Coronary artery (tissue), 2 donors: ENCODE data around the gene LRRC34.
A peak's percentile ranks its signal among the peaks of the same experiment; 100 is the strongest.

Experiments
- DNase-seq: peaks from one replicate; pipeline ENCODE4 v3.0.0-alpha.2; 2017; ENCODE audit warnings: low spot score
- H3K27ac ChIP-seq, 2 donors: fragments of 200-600 bp; sonication (generic); one replicate each; pipeline ENCODE4 v1.5.1; 2016 to 2019
- H3K4me3 ChIP-seq: fragments of 200-600 bp; sonication (generic); 2 replicates; pipeline ENCODE4 v1.5.1; 2016; ENCODE audit warnings: mild to moderate bottlenecking, moderate library complexity
- TF ChIP-seq, protein P1 (sequence below): fragments of 200-600 bp; sonication (generic); IDR thresholded peaks from one replicate; pipeline ENCODE4 v1.5.1; 2019; ENCODE audit warnings: antibody characterized with exemption

LRRC34 gene, protein sequence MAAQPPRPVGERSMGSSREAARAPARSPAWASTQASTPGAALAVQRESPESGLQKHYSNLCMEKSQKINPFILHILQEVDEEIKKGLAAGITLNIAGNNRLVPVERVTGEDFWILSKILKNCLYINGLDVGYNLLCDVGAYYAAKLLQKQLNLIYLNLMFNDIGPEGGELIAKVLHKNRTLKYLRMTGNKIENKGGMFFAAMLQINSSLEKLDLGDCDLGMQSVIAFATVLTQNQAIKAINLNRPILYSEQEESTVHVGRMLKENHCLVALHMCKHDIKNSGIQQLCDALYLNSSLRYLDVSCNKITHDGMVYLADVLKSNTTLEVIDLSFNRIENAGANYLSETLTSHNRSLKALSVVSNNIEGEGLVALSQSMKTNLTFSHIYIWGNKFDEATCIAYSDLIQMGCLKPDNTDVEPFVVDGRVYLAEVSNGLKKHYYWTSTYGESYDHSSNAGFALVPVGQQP

DNA sequence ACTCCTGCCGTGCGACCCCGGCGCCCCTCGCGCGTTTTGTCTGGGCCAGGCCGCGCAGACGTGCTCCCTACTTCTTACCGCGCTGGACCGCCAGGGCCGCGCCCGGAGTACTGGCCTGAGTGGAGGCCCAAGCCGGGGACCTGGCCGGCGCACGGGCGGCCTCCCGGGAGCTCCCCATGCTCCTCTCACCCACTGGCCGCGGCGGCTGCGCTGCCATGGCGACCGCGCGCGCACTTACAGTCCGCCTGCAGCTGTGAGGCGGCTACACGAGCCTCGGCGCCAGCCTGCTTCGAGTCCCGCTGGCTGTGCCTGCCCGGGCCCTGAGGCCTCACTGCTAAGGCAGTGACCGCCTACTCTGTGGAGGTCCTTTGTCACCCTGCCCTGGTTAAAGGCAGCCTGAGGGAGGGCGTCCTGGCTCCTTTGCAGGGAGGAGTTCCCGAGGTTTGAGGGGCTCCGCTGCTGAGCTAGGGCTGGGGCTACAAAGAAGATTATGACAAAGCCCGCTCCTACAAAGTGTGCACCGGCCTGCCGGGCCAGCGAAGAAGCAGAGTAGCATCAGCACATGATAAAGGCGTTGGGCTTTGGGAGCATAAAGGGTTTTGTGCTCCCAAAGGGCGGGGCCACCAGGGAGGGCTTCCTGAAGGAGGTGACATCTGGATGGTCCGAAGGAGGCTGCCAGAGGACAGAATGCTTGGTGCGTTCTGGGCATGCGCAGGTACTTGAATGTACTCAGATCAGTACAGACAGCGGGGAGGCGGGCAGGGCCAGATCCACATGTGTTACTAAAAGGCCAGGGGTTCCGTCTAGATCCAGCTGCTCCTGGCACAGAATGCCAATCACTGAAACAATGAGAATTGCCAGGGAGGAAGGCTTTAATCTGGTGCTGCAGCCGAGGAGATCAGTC is at the start of gene LRRC34, which contains the start of gene LRRIQ4:
Gene LRRC34 (minus strand): TSS at position 573 of the 904 bp plus-strand sequence. CDS start 356 bp downstream, at position 217.
Gene LRRIQ4 (plus strand): TSS at position 539 of the 904 bp plus-strand sequence. CDS start 9,052 bp downstream, outside the sequence.
- peak within 1 kb of the TSS; percentile 64 to 82 for H3K27ac ChIP-seq
- TF ChIP-seq, protein P1, sequence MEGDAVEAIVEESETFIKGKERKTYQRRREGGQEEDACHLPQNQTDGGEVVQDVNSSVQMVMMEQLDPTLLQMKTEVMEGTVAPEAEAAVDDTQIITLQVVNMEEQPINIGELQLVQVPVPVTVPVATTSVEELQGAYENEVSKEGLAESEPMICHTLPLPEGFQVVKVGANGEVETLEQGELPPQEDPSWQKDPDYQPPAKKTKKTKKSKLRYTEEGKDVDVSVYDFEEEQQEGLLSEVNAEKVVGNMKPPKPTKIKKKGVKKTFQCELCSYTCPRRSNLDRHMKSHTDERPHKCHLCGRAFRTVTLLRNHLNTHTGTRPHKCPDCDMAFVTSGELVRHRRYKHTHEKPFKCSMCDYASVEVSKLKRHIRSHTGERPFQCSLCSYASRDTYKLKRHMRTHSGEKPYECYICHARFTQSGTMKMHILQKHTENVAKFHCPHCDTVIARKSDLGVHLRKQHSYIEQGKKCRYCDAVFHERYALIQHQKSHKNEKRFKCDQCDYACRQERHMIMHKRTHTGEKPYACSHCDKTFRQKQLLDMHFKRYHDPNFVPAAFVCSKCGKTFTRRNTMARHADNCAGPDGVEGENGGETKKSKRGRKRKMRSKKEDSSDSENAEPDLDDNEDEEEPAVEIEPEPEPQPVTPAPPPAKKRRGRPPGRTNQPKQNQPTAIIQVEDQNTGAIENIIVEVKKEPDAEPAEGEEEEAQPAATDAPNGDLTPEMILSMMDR: no peak
- H3K4me3 ChIP-seq: peak within 1 kb of the TSS; percentile 82
- DNase-seq: peak; percentile 81

DNA sequence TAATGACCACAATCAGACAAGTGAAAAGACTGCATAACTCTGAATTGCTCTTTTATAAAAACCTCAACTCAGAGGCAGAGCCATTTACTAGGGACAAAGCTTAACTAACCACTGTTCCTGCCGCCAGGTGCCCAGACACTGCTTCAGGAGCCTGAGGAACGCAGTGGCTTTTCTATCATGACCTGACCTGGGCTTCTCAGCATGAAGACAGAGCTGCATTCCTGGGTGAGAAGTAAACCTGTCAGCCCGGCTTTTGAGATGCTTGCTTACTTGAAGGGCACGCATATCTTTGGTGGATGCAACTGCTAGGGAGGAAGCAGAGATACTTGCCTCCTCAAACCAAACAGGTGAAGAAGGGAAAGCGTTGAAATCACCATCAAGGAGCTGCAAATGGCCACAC is 49.2 kb upstream of the LRRC34 start:
- H3K4me3 ChIP-seq: no peak overlapping the region
- H3K27ac ChIP-seq: no peak overlapping the region
- no peak for DNase-seq
- TF ChIP-seq, protein P1: no peak

DNA sequence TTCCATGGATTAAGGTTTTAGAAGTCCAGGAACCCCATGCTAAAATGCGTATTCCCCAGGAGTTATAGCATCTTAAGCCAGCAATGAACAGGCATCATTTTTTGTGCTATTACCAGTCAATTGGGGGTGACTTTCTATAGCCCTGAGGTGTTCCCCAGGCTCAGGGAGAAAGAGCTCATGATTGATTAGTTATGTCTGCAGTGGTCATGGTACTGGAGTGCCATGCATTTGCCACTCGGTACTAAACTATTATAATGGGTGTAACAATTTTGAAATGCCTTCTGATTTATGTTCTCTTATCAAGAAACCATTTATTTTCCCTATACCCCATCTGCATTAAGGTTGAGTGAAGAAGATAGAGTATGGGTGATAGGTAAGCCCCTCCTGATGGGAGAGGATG is 45.1 kb upstream of the LRRC34 start:
- TF ChIP-seq, protein P1: no peak
- H3K27ac ChIP-seq: no peak overlapping the region
- no peak overlapping the region for H3K4me3 ChIP-seq
- DNase-seq: no peak

DNA sequence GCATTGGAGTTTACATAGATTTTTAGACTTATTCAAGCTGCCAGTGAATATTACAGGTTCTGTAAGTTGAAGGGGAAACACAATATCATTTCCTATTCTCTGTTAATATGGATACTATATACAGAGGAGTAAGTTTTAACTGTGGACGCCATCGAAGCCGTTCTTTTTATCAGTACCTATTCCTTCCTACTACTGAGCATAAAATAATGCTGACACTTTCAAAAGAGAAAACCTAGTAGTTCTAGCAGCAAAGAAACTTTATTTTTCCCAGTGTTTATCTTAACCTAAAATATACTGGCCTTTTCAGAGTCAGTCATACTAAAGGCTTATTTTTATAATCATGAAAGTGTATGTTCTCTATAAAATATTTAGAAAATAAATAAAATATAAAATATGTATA is 42.8 kb upstream of the LRRC34 start:
- DNase-seq: no peak
- no peak overlapping the region for H3K4me3 ChIP-seq
- TF ChIP-seq, protein P1: no peak
- no peak overlapping the region for H3K27ac ChIP-seq

DNA sequence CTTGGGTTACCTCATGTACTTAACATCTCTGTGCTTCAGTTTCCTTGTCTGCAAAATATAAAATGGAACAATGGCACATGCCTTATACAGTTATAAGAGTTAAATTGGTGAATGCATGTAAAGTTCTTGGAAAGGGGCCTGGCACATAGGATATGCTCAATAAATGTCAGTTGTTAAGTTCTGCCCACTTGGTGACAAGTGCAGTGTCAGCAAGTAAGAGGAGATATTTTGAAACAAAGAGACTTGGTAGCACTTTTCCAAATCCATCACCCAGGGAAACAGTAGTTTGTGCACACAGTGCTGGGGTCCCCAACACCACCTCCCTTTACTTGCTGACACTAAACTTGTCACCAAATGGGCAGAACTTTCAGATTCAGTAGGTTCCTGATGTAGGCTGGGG is 37.9 kb upstream of the LRRC34 start:
- TF ChIP-seq, protein P1: no peak
- H3K4me3 ChIP-seq: no peak overlapping the region
- H3K27ac ChIP-seq: no peak overlapping the region
- DNase-seq: no peak

DNA sequence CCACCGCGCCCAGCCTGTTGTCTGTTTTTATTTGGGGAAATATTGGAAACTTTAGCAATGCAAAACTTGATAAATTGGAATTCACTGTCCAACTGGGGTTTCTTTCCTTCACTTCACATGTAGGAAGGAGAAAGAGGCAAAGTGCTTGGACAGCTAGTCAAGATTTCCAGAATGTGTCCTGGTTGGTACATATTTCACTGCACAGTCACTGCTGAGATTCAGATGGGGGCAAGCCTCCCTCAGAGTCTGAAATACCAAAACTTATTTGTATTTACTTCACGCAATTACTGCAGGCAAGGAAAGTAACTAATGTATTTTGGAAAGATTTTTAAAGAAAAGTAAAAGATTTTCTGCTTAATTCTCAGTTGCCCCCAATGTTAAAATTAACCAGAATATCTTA is 36.0 kb upstream of the LRRC34 start:
- TF ChIP-seq, protein P1: no peak
- DNase-seq: no peak
- H3K4me3 ChIP-seq: no peak overlapping the region
- H3K27ac ChIP-seq: no peak overlapping the region
